Endothelial cell of umbilical vein (primary cell): ENCODE results near the gene RECK.

ENCODE experiments used
- GATA2 ChIP-seq: IDR thresholded peaks from 2 replicates; pipeline ENCODE4 v1.7.0; 2011; ENCODE audit warnings: low read depth, mild to moderate bottlenecking, moderate library complexity, mixed read lengths, low read length; ENCODE audit not compliant: insufficient read length, insufficient read depth
- TF ChIP-seq, protein P1 (sequence below), 2 donors: IDR thresholded peaks; 1 replicate in 1 of 2; 2 replicates in 1 of 2; pipeline ENCODE4 v1.5.1; 2011; ENCODE audit warnings: low read length in 2 of 2, mild to moderate bottlenecking in 2 of 2, moderate library complexity in 2 of 2, control low read depth in 1 of 2, inconsistent platforms in 1 of 2, low read depth in 1 of 2; ENCODE audit not compliant: insufficient read depth in 1 of 2; ENCODE audit errors: extremely low read depth in 1 of 2

DNA sequence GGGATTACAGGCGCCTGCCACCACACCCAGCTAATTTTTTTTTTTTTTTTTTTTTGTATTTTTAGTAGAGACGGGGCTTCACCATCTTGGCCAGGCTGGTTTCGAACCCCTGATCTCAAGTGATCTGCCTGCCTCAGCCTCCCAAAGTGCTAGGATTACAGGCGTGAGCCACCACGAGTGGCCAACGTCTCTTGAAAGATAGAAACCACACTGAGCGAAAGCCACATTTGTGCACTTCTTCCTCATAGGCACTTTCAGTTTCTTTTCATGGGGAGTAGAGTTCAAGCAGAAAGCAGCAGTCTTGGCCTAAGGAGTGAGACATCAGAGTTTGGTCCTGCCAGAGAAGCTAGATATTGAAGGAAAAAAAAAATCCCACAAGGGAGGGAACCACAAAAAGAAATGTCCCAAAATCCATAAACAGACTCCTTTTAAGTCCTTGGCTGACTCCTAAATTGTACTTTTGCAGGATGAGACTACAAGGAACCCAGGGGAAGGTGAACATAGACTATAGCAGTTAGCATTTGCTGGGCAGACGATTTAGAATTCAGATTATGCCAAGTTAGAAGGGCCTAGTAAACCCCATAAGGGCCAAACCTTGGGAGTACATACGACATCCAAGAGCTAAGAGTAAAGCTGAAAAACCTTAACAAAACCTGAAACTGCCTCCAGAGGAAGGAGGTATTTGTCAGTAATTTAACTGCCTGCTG is 55.9 kb downstream of the RECK start:
- TF ChIP-seq, protein P1, sequence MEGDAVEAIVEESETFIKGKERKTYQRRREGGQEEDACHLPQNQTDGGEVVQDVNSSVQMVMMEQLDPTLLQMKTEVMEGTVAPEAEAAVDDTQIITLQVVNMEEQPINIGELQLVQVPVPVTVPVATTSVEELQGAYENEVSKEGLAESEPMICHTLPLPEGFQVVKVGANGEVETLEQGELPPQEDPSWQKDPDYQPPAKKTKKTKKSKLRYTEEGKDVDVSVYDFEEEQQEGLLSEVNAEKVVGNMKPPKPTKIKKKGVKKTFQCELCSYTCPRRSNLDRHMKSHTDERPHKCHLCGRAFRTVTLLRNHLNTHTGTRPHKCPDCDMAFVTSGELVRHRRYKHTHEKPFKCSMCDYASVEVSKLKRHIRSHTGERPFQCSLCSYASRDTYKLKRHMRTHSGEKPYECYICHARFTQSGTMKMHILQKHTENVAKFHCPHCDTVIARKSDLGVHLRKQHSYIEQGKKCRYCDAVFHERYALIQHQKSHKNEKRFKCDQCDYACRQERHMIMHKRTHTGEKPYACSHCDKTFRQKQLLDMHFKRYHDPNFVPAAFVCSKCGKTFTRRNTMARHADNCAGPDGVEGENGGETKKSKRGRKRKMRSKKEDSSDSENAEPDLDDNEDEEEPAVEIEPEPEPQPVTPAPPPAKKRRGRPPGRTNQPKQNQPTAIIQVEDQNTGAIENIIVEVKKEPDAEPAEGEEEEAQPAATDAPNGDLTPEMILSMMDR (IDR thresholded peaks at IDR 0.05; ENCODE audit: extremely low read depth in 1 of 2, insufficient read depth in 1 of 2, low read depth in 1 of 2, low read length in 2 of 2): no peak
- no peak for TF ChIP-seq GATA2
